Colonic mucosa (tissue), 4 donors: ENCODE data around the gene MATN1. TPM values are rescaled to one million over a fixed set of nuclear protein-coding genes. Genes with fewer than 3 reads are reported as not detected.

Experiments
- DNase-seq: peaks from one replicate; pipeline ENCODE4 v3.0.0-alpha.2; 2020
- H3K27ac ChIP-seq: fragments of 200-600 bp; one replicate; pipeline ENCODE4 v1.8.0; 2021
- H3K27me3 ChIP-seq: fragments of 200-600 bp; one replicate; pipeline ENCODE4 v1.8.0; 2021
- H3K36me3 ChIP-seq: fragments of 200-600 bp; one replicate; pipeline ENCODE4 v1.8.0; 2021
- H3K4me1 ChIP-seq: fragments of 200-600 bp; one replicate; pipeline ENCODE4 v1.8.0; 2021; ENCODE audit warnings: mild to moderate bottlenecking
- H3K4me3 ChIP-seq: fragments of 200-600 bp; one replicate; pipeline ENCODE4 v1.8.0; 2021
- H3K9ac ChIP-seq, 2 donors: one replicate each; pipeline ENCODE4 v1.7.0; 2013; ENCODE audit warnings: control low read depth in 2 of 2, low read depth in 2 of 2, low read length in 2 of 2
- H3K9me3 ChIP-seq: fragments of 200-600 bp; one replicate; pipeline ENCODE4 v1.8.0; 2021
- intact Hi-C: fragments of 100-400 bp; cut with DNase I; formaldehyde crosslinking; loops from one replicate; pipeline ENCODE4 v1.14.1; 2022
- total RNA-seq, 2 donors: library from RNA; stranded (reverse); fragmentation: NEBNext Ultra II Directional in 1 of 2; extraction: Animal tissue kit (Norgen Biotek cat#: 25700) in 1 of 2; gene quantifications; one replicate each; pipeline ENCODE4 v1.2.1, GENCODE V29; 2021
- TF ChIP-seq, protein P1 (sequence below): fragments of 200-600 bp; IDR thresholded peaks from one replicate; pipeline ENCODE4 v1.8.0; 2022; ENCODE audit warnings: antibody characterized with exemption, mild to moderate bottlenecking
- donor health status: healthy.
- donor health status: DM: no; HTN: no; CAD: no.
- donor health status: DM: no; HTN: no; CAD: no.

MATN1 gene
- total RNA-seq, 2 donors from 2014 or later, result not detected

DNA sequence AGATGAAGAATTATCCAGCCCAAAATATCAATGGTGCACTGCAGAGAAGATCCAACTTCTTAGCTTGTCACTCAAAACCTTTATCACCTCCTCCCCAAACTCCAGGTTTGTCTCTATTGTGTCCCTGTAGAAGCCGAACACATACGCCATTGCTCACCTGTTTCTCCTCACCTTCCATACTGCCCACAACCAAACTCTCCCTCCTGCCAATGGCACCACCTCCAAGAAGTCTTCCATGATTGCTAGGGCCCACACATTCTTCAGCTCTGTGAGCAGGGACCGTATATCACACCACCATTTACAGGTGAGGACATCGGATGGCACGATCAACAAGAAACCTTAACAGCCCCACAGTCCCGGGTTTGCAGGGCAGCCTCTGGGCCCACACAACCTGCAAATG, 31.9 kb upstream of the MATN1 start:
- Histone ChIP-seq H3K9ac (peak overlapping the region in 1 of 2 donors; percentile 51), H3K4me3 (peak overlapping the region; percentile 23), H3K27ac (no peak overlapping the region), H3K9me3 (no peaks in the 10 kb centered on the region), H3K4me1 (peaks cover 6% of the 10 kb centered on the region), H3K36me3 (no peaks in the 10 kb centered on the region), H3K27me3 (no peaks in the 10 kb centered on the region)
- no peak for DNase-seq
- intact Hi-C loops, result no loop called here
- TF ChIP-seq, protein P1, sequence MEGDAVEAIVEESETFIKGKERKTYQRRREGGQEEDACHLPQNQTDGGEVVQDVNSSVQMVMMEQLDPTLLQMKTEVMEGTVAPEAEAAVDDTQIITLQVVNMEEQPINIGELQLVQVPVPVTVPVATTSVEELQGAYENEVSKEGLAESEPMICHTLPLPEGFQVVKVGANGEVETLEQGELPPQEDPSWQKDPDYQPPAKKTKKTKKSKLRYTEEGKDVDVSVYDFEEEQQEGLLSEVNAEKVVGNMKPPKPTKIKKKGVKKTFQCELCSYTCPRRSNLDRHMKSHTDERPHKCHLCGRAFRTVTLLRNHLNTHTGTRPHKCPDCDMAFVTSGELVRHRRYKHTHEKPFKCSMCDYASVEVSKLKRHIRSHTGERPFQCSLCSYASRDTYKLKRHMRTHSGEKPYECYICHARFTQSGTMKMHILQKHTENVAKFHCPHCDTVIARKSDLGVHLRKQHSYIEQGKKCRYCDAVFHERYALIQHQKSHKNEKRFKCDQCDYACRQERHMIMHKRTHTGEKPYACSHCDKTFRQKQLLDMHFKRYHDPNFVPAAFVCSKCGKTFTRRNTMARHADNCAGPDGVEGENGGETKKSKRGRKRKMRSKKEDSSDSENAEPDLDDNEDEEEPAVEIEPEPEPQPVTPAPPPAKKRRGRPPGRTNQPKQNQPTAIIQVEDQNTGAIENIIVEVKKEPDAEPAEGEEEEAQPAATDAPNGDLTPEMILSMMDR, result no peak

DNA sequence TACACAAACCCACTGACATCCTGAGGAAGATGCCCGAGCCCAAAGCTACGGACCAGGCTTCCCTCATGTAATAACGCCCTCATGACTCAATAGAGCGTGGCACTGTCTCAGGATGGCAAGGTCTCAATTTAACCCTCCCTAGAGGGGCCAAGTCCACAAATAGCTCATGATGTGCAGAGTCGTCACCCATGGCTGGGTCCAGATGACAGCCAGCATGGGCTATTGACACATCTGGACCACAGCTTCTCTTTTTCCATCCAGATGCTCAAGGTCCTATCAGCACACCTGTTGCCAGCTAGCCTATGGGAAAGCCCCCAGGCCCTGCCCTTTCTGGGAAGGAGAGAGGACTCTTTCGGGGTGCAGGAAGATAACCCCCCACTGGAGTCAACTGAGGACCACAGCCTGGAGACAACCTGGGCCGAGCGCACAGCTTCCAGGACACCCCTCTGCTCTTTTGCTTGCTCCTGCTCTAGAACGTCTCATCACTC, 31.3 kb upstream of the MATN1 start:
- H3K4me1 ChIP-seq, result peaks cover 6% of the 10 kb centered on the region
- peak overlapping the region; percentile 50 for H3K27ac ChIP-seq
- H3K36me3 ChIP-seq, result no peaks in the 10 kb centered on the region
- H3K9me3 ChIP-seq, result no peaks in the 10 kb centered on the region
- TF ChIP-seq, protein P1, result no peak
- no peak for DNase-seq
- peak overlapping the region in 1 of 2 donors; percentile 49 for H3K9ac ChIP-seq
- no peaks in the 10 kb centered on the region for H3K27me3 ChIP-seq
- intact Hi-C loops, result no loop called here
- no peak overlapping the region for H3K4me3 ChIP-seq

DNA sequence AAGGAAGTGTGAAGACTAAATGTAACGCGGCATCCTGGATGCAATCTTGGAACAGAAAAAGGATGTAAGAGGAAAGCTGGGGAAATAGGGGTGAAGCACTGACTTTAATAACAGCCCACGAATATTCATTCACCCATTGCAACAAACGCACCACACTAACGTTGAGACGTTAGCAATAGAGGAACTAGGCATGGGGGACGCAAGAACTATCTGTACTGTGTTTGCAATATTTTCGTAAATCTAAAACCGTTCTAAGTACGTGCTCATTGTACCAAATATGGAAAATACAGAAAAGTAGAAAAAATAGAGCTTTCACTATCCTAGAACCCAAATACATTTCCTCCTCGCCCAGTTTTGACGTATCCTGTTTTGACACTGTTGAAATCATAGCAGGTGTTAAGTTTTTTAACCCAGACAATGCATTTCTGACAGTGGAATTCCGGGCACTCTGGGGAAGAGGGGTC, 30.3 kb upstream of the MATN1 start:
- Histone ChIP-seq H3K9me3 (no peaks in the 10 kb centered on the region), H3K27me3 (no peaks in the 10 kb centered on the region), H3K36me3 (no peaks in the 10 kb centered on the region), H3K4me1 (peaks cover 6% of the 10 kb centered on the region), H3K27ac (peak overlapping the region; percentile 50), H3K4me3 (no peak overlapping the region), H3K9ac (peak overlapping the region in 1 of 2 donors; percentile 3)
- TF ChIP-seq, protein P1, result no peak
- no peak for DNase-seq
- intact Hi-C loops, result no loop called here

DNA sequence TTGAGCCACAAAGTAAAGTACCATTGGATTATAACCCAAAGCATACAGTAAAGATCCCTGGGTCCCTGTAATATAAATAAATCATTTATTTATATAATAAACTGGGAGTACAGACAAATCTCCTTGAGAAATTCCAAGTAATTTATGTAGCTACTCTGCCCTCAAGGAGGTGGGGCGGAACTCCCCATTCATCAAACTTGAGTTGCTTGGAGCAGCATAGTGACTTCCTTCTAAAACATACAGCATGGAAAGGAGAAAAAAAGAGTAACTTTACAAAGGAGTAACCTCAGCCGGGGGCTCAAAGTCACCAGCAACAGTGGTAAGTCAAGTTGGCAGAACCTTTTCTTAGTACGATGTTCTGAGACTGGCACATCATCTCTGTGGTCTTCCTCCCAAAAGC, 29.7 kb upstream of the MATN1 start:
- intact Hi-C loops, result no loop called here
- Histone ChIP-seq H3K36me3 (no peaks in the 10 kb centered on the region), H3K4me1 (peaks cover 6% of the 10 kb centered on the region), H3K9ac (peak overlapping the region in 1 of 2 donors; percentile 3), H3K4me3 (no peak overlapping the region), H3K9me3 (no peaks in the 10 kb centered on the region), H3K27ac (peak overlapping the region; percentile 50), H3K27me3 (no peaks in the 10 kb centered on the region)
- TF ChIP-seq, protein P1, result no peak
- no peak for DNase-seq

DNA sequence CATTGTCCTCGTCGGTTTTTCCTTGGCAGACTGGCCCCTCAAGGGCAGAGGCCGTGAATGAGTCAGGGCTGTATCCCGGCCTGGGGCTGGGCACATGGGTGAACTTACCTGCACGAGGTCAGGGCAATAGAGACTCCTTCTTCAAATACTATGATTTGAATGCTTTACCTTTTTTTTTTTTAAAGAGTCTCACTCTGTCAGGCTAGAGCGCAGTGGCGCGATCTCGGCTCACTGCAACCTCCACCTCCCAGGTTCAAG, 29.2 kb upstream of the MATN1 start:
- H3K27ac ChIP-seq, result no peak overlapping the region
- intact Hi-C loops, result no loop called here
- H3K36me3 ChIP-seq, result no peaks in the 10 kb centered on the region
- peaks cover 6% of the 10 kb centered on the region for H3K4me1 ChIP-seq
- TF ChIP-seq, protein P1, result no peak
- no peak overlapping the region for H3K4me3 ChIP-seq
- H3K9ac ChIP-seq, result no peak overlapping the region
- H3K9me3 ChIP-seq, result no peaks in the 10 kb centered on the region
- DNase-seq, result no peak
- H3K27me3 ChIP-seq, result no peaks in the 10 kb centered on the region
